ENCODE data around the gene PITRM1.
"Not testable (repeated sequence)": the region's sequence is repeated elsewhere in the genome, so short reads cannot be mapped to it uniquely, and the experiment has no call there.

The PITRM1 gene

DNA sequence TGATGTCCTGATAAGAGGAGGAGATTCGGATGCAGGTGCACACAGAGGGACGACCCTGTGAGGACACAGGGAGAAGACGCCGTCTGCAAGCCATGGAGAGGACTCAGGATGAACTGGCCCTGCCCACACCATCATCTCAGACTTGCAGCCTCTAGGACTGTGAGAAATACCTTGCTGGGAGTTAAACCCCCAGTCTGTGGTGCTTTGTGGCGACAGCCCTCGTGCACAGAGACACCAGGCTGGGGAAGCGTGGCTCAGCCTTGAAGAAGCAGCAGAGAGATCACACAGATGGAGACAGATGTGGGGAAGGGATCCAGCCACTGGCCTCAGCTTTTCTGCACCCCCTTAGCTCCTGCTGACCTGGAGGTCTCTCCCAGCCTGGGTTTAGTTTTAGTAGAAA lies 26.3 kb upstream of the PITRM1 start:
- no peak for DNase-seq (ENCODE audit: low spot score)

- DNase-seq (ENCODE audit: low spot score): peak; percentile 94
These were observed 24.9 kb upstream of the PITRM1 start for GRCh38 chr10:3197348-3198003.

- DNase-seq (ENCODE audit: low spot score): peak; percentile 9
These were observed 24.4 kb upstream of the PITRM1 start for GRCh38 chr10:3196958-3197347.

GRCh38 chr10:3196482-3196881 lies 23.9 kb upstream of the PITRM1 start:
- DNase-seq (ENCODE audit: low spot score): no peak

- no peak for DNase-seq (ENCODE audit: low spot score)
These were observed 23.1 kb upstream of the PITRM1 start for GRCh38 chr10:3195726-3196125.

DNA sequence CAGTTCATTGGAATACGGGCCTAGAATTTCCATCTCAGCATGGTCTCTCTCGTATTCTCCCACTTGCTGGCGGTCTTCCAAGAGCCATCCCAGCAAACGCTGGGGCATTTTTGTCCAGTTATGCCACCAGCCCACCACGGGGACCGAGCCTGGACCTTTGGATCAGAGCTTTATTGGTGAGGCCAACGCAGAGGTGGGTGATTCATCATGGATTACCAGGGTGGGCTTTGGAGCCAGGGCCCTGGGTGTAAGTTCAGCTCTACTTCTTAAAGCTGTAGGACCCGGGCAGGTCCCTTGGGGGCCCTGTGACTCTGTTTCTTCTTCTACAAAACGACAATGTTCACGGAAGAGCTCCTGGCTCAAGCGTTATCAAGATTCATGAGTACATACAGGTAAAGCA lies 22.7 kb upstream of the PITRM1 start:
- no peak for DNase-seq (ENCODE audit: low spot score)

GRCh38 chr10:3194871-3195270 lies 22.3 kb upstream of the PITRM1 start:
- no peak for DNase-seq (ENCODE audit: low spot score)

DNA sequence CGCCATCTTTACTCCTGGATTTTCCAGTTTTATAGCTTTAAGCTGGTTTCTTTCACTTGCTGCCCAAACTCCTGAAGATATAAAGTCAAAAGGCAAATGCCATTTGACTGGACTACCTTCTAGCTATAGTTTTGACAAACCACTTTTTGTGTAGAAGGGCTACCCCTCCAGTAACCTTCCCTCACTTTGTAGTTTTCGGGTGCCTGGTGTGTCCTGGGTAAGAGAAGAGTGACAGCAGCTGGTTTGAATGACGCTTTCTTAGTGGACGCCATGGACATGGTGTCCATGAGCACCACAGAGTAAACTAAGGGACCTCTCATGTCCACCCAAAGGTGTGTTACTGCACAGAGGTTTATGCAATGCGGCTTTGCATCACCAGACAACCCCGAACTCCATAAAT lies 21.2 kb upstream of the PITRM1 start:
- DNase-seq (ENCODE audit: low spot score): no peak

GRCh38 chr10:3192856-3193635 lies 20.5 kb upstream of the PITRM1 start:
- DNase-seq (ENCODE audit: low spot score): peak; percentile 76

DNA sequence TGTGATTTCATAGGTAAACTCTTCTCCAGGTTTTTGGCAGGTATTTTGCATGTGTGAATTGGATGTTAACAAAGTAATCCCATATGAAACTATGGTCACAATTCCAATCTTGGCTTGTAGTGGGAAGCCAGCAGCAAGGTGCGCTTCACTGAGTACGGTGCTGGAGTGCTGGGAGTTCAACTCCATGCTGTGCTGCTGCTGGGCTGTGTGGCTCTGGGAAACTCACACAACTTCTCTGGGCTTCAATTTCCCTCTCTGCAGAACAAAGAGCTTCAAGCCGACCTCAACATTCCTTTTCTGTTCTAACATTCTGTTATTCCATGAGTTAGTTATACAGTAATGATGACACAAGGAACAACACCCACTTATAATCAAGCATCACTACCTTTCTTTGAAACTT lies 18.2 kb upstream of the PITRM1 start:
- no peak for DNase-seq (ENCODE audit: low spot score)

- DNase-seq (ENCODE audit: low spot score): not testable (repeated sequence)
These were observed 14.6 kb upstream of the PITRM1 start for GRCh38 chr10:3187229-3187628.

GRCh38 chr10:3186368-3186767 lies 13.8 kb upstream of the PITRM1 start:
- DNase-seq (ENCODE audit: low spot score): no peak

- DNase-seq (ENCODE audit: low spot score): no peak
These were observed 12.8 kb upstream of the PITRM1 start for GRCh38 chr10:3185386-3185785.

GRCh38 chr10:3180355-3181025 lies 7.9 kb upstream of the PITRM1 start:
- no peak for DNase-seq (ENCODE audit: low spot score)

GRCh38 chr10:3179174-3179573 lies 6.6 kb upstream of the PITRM1 start:
- no peak for DNase-seq (ENCODE audit: low spot score)

GRCh38 chr10:3178042-3178441 lies 5.5 kb upstream of the PITRM1 start:
- no peak for DNase-seq (ENCODE audit: low spot score)

DNA sequence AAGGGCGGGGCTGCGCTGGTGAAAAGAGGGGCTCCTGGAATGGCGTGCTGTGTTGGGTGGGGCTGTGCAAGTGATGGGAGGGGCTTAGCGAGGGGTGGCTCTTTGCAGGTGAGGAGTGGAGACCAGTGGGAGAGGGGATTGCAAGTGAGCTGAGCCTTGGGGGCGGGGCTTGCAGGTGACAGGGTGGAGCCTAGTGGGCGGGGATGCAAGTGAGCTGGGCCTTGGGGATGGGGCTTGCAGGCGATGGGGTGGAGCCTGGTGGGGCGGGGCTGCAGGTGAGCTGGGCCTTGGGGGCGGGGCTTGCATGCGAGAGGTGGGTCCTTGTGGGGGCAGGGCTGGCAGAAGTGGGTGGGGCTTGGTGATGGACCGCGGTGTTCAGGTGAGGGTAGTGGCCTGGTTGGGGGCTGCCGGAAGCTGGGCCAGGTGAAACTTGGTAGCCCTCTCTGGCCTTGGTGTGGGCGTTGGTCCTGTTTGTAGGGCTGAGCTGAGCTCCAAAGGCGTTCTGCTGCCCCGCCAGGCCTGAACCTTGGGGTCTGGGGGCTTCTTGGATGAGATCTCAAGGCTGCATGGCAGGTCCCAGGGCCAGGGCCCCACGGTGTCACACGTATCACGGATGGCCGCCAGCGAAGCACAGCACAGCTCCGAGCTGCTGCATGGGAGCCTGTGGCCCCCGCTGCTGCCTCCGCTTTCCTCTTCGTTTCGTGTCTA lies 743 bp upstream of the PITRM1 start:
- DNase-seq (ENCODE audit: low spot score): no peak

DNA sequence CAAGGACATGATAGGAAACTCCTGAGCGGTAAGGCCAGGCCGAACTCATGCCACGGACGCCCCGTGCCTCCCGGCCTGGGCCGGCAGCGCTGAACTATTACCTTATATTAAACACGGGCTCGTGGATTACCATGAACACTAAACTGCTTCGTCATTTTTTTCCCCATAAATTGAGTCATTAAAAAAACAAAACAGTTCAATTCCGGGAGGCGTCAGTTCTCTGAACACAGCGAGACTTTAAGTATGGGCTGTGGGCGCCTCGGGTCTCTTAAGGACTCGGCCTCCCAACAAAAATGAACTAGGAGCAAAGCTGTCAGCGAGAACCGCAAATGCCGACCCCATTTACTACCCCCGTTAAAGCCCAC lies 519 bp downstream of the PITRM1 start:
- peak; percentile 58 for DNase-seq (ENCODE audit: low spot score)

DNA sequence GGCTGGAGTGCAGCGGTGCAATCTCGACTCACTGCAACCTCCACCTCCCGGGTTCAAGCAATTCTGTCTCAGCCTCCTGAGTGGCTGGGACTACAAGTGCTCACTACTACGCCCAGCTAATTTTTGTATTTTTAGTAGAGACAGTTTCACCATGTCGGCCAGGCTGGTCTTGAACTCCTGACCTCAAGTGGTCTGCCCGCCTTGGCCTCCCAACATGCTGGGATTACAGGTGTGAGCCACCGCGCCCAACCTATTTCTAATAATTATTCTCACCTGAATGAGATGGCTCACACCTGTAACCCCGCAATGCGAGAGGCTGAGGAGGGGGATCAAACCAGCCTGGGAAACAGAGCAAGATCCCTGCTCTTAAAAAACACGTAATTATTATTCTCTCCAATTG lies 1.1 kb downstream of the PITRM1 start:
- not testable (repeated sequence) for DNase-seq (ENCODE audit: low spot score)

GRCh38 chr10:3169673-3170072 lies 2.9 kb downstream of the PITRM1 start:
- DNase-seq (ENCODE audit: low spot score): no peak

GRCh38 chr10:3169271-3169670 lies 3.3 kb downstream of the PITRM1 start:
- no peak for DNase-seq (ENCODE audit: low spot score)

DNA sequence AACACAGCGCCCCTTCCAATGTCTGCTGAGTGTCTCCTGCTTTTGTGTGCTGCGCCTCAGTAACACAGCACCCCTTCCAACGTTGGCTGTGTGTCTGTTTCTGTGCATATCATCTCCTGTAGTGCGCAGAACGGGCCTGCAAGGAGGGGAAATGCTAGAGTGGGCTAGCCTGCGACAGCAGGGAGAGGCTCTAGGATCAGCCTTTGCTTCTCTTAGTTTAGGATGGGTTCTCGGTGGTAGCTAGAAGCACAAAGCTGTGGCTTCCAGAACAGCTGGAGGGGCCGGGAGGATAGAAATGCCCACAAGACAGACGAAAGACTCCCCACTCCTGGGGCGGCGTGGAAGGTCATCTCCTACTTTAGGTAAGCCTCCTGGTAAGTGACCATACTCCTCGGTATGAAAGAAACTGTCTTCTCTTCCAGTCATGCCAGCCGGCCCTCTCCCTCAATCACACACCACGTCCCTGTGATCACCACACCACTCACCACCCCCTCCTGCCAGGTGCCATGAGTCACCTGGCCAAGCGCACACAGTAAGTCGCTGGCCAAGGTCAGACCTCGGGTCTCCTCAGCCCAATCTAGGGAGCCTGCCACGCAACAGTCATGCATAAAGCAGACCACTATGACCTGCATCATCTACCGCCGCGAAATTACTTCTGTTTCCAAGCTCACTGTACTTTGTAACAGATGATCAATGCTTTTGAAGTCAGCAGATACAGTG lies 4.8 kb downstream of the PITRM1 start:
- no peak for DNase-seq (ENCODE audit: low spot score)

Measured in GM03348 (cell line).